ENCODE measurements around the gene KIF18B. TPM values are rescaled to one million over a fixed set of nuclear protein-coding genes. Genes with fewer than 3 reads are reported as not detected.

Gene KIF18B
- total and polyA plus RNA-seq, 2 donors (not counting 1 experiment from before 2014, with no cell fraction given), result 0.44 to 0.48 TPM

GRCh38 chr17:44910231-44911106 lies 37.1 kb downstream of the KIF18B start:
- ATAC-seq (ENCODE audit: low read depth) (no peak), DNase-seq (no peak)
- ChIA-PET CTCF (interaction anchor here (0.6 to 1.5 kb wide), 6 partner anchors 9 to 253 kb away, joined by 3 to 6 read pairs (median 4); no protein-coding TSS in a partner anchor), POLR2A (interaction anchor here (0.6 kb wide), 1 partner anchor 117 kb away, joined by 4 read pairs; no protein-coding TSS in a partner anchor)
- intact Hi-C loops (cut with micrococcal nuclease), result no loop called here
- Histone ChIP-seq H4K20me1 (ENCODE audit: control insufficient read depth, insufficient read depth, low read length, poor library complexity, severe bottlenecking) (no peaks in the 10 kb centered on the region), H3K4me1 (ENCODE audit: control insufficient read depth in 2 of 2, insufficient read depth in 2 of 2, low read length in 2 of 2) (peaks cover 9 to 13% of the 10 kb centered on the region in 2 donors), H3K4me2 (replicated peaks; ENCODE audit: low read depth, low read length, poor library complexity, severe bottlenecking) (peak overlapping the region; percentile 81), H2AFZ (ENCODE audit: insufficient read depth, low read depth, low read length, poor library complexity, severe bottlenecking) (peak overlapping the region; percentile 79), H3K9ac (ENCODE audit: low read length) (no peak overlapping the region), H3K9me3 (ENCODE audit: control extremely low read depth in 1 of 3, control insufficient read depth in 2 of 3, insufficient read depth in 1 of 3, low read length in 2 of 3) (peaks cover 0 to 7% (median 0%) of the 10 kb centered on the region in 3 donors), H3K27me3 (replicated peaks in 1 of 4; ENCODE audit: control extremely low read depth in 1 of 4, control insufficient read depth in 3 of 4, insufficient read depth in 4 of 4, low read length in 3 of 4) (peaks cover 0 to 29% (median 8%) of the 10 kb centered on the region in 4 experiments), H3K27ac (ENCODE audit: low read length in 2 of 2) (no peak overlapping the region), H3K36me3 (replicated peaks in 1 of 2; ENCODE audit: control extremely low read depth in 1 of 2, control insufficient read depth in 1 of 2, extremely low read depth in 1 of 2, insufficient read depth in 2 of 2, low read length in 1 of 2) (no peaks in the 10 kb centered on the region), H3K4me3 (ENCODE audit: control extremely low read depth in 1 of 5, extremely low read depth in 1 of 5, insufficient read depth in 1 of 5, low read depth in 2 of 5, low read length in 4 of 5) (peak overlapping the region in 1 of 5 experiments; percentile 27), H3K79me2 (ENCODE audit: control insufficient read depth, insufficient read depth, low read length) (no peaks in the 10 kb centered on the region)
- H3K27me3 Mint-ChIP-seq, result peaks cover 45% of the 10 kb centered on the region
- WGBS (ENCODE audit: insufficient coverage), result 93% methylated on average over 11 of the region's 13 CpGs
- H3K4me3 Mint-ChIP-seq, result peak overlapping the region; percentile 76
- no peaks in the 10 kb centered on the region for H3K9me3 Mint-ChIP-seq (ENCODE audit: insufficient read depth)
- TF ChIP-seq EZH2 (IDR thresholded peaks at IDR 0.05; ENCODE audit: borderline replicate concordance, insufficient read depth, low read depth, low read length, poor library complexity, severe bottlenecking), result no peak
- TF ChIP-seq, protein P1, sequence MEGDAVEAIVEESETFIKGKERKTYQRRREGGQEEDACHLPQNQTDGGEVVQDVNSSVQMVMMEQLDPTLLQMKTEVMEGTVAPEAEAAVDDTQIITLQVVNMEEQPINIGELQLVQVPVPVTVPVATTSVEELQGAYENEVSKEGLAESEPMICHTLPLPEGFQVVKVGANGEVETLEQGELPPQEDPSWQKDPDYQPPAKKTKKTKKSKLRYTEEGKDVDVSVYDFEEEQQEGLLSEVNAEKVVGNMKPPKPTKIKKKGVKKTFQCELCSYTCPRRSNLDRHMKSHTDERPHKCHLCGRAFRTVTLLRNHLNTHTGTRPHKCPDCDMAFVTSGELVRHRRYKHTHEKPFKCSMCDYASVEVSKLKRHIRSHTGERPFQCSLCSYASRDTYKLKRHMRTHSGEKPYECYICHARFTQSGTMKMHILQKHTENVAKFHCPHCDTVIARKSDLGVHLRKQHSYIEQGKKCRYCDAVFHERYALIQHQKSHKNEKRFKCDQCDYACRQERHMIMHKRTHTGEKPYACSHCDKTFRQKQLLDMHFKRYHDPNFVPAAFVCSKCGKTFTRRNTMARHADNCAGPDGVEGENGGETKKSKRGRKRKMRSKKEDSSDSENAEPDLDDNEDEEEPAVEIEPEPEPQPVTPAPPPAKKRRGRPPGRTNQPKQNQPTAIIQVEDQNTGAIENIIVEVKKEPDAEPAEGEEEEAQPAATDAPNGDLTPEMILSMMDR (IDR thresholded peaks at IDR 0.05), result no peak
- H3K27ac Mint-ChIP-seq, result no peak overlapping the region
- peaks cover 16% of the 10 kb centered on the region for H3K4me1 Mint-ChIP-seq
